Uterus (tissue), 4 donors: ENCODE results near the gene PIAS1. TPM values are rescaled to one million over a fixed set of nuclear protein-coding genes. Genes with fewer than 3 reads are reported as not detected.

Source experiments
- DNase-seq, 2 donors: peaks; one replicate each; pipeline ENCODE4 v3.0.0-alpha.2; 2019 to 2020
- H3K27ac ChIP-seq, 2 donors: fragments of 200-600 bp; sonication (generic); 1 replicate in 1 of 2; 2 replicates in 1 of 2; pipeline ENCODE4 v1.5.1; 2016 to 2018
- H3K27me3 ChIP-seq, 2 donors: fragments of 200-600 bp; sonication (generic); one replicate each; pipeline ENCODE4 v1.5.1; 2018 to 2019; ENCODE audit warnings: control low read depth in 1 of 2
- H3K36me3 ChIP-seq, 2 donors: fragments of 200-600 bp; sonication (generic); one replicate each; pipeline ENCODE4 v1.5.1; 2019; ENCODE audit warnings: control low read depth in 1 of 2
- H3K4me1 ChIP-seq, 2 donors: fragments of 200-600 bp; sonication (generic); one replicate each; pipeline ENCODE4 v1.5.1; 2018 to 2019; ENCODE audit warnings: control low read depth in 1 of 2
- H3K4me3 ChIP-seq, 2 donors: fragments of 200-600 bp; sonication (generic); 1 replicate in 1 of 2; 2 replicates in 1 of 2; pipeline ENCODE4 v1.5.1; 2018 to 2019; ENCODE audit warnings: mild to moderate bottlenecking in 1 of 2
- H3K9me3 ChIP-seq, 2 donors: fragments of 200-600 bp; sonication (generic); one replicate each; pipeline ENCODE4 v1.5.1; 2019; ENCODE audit warnings: control low read depth in 1 of 2
- CTCF ChIP-seq, 4 experiments: fragments of 200-600 bp in 2 of 4; fragments of 450-650 bp in 2 of 4; sonication (generic) in 2 of 4; IDR thresholded peaks; one replicate each; pipeline ENCODE4 v1.5.1; 2016 to 2019; ENCODE audit warnings: antibody characterized with exemption in 4 of 4, mild to moderate bottlenecking in 2 of 4, moderate library complexity in 1 of 4
- POLR2A ChIP-seq, 2 donors: fragments of 450-650 bp; IDR thresholded peaks; one replicate each; pipeline ENCODE4 v1.6.1; 2016; ENCODE audit warnings: antibody characterized with exemption in 2 of 2, mild to moderate bottlenecking in 1 of 2, moderate library complexity in 1 of 2
- intact Hi-C: fragments of 100-400 bp; cut with DNase I; formaldehyde crosslinking; loops from one replicate; pipeline ENCODE4 v1.15.1; 2023; ENCODE audit warnings: low total_unique reads
- total RNA-seq, 4 donors: library from RNA; depleted of rRNA in 3 of 4; stranded (reverse); fragments of >200 nt in 3 of 4; gene quantifications; one replicate each; pipeline versions ENCODE4 v1.1.0 to v1.2.4, GENCODE V29; 2014 to 2023
- donor health status: DM: yes; HTN: yes; CAD: no.

Gene PIAS1
- total RNA-seq, 4 donors from 2014 or later: 19.1 to 171 (median 95.9) TPM

DNA sequence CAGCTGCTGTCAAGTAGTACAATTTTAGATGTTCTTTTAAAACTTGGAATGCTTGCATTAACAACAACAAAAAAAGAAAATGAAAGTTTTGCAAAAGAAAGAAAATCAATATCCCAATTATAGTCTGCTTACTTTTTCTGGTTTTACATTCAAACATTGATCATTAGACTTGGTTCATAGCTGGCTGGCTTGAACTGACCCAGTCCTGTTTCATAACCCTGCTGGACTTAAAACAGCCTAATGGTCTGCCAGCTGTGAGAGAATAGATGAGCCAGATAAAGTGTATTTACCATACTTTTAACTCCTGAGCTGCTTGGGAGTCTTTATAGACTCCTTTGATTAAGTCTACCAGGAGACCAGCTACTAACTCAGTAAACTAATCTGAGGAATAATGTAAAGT, 59.2 kb downstream of the PIAS1 start:
- H3K27ac ChIP-seq: peak overlapping the region; percentile 45 to 67
- H3K27me3 ChIP-seq: no peaks in the 10 kb centered on the region
- TF ChIP-seq CTCF (IDR thresholded peaks at IDR 0.05): no peak
- no peak for TF ChIP-seq POLR2A (IDR thresholded peaks at IDR 0.05)
- H3K4me3 ChIP-seq: no peak overlapping the region
- H3K36me3 ChIP-seq: no peaks in the 10 kb centered on the region
- DNase-seq: no peak
- peaks cover 0 to 14% of the 10 kb centered on the region in 2 donors for H3K4me1 ChIP-seq
- intact Hi-C loops: no loop called here
- H3K9me3 ChIP-seq: no peaks in the 10 kb centered on the region

- H3K4me1 ChIP-seq: peaks cover 0 to 14% of the 10 kb centered on the region in 2 donors
- no peak for TF ChIP-seq CTCF (IDR thresholded peaks at IDR 0.05)
- no peak for TF ChIP-seq POLR2A (IDR thresholded peaks at IDR 0.05)
Measured at GRCh38 chr15:68113751-68114150, 59.6 kb downstream of the PIAS1 start.

DNA sequence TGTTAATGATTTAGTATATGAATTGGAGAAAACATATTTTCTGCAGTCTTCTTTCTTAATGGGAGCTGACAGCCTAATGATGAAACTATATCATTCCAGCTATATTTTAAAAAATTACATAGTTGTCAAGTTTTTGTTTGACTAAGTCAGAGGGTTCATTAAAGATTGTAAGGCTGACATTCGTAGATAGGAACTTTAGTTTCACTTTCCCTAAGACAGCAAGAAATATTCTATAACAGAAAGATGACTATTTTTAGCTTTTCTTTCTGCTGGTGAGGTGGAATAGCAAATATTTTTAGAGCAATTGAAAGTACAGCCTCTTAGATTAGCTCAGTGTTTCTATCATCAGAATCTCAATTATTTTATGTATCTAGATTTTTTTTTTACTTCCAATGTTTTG, 60.2 kb downstream of the PIAS1 start:
- Histone ChIP-seq H3K4me3 (peak overlapping the region in 1 of 2 donors; percentile 21), H3K27ac (peak overlapping the region; percentile 45 to 67)

More at GRCh38 chr15:68113751-68114150, 59.6 kb downstream of the PIAS1 start:
- no peak for DNase-seq
- Histone ChIP-seq H3K36me3 (no peaks in the 10 kb centered on the region), H3K27me3 (no peaks in the 10 kb centered on the region), H3K27ac (peak overlapping the region; percentile 45 to 67), H3K4me3 (peak overlapping the region in 1 of 2 donors; percentile 21), H3K9me3 (no peaks in the 10 kb centered on the region)
- intact Hi-C loops: no loop called here

GRCh38 chr15:68114840-68115239, 60.7 kb downstream of the PIAS1 start:
- intact Hi-C loops: no loop called here
- no peak for DNase-seq
- H3K27ac ChIP-seq: peak overlapping the region; percentile 45 to 67
- peak overlapping the region in 1 of 2 donors; percentile 21 for H3K4me3 ChIP-seq
- H3K27me3 ChIP-seq: no peaks in the 10 kb centered on the region
- peaks cover 0 to 14% of the 10 kb centered on the region in 2 donors for H3K4me1 ChIP-seq
- TF ChIP-seq CTCF (IDR thresholded peaks at IDR 0.05) (no peak), POLR2A (IDR thresholded peaks at IDR 0.05) (no peak)
- H3K9me3 ChIP-seq: no peaks in the 10 kb centered on the region
- H3K36me3 ChIP-seq: no peaks in the 10 kb centered on the region

More for the DNA sequence above, 60.2 kb downstream of the PIAS1 start:
- H3K4me1 ChIP-seq: peaks cover 0 to 14% of the 10 kb centered on the region in 2 donors
- no peaks in the 10 kb centered on the region for H3K27me3 ChIP-seq
- no peak for TF ChIP-seq POLR2A (IDR thresholded peaks at IDR 0.05)
- TF ChIP-seq CTCF (IDR thresholded peaks at IDR 0.05): no peak
- no peaks in the 10 kb centered on the region for H3K36me3 ChIP-seq
- intact Hi-C loops: no loop called here
- H3K9me3 ChIP-seq: no peaks in the 10 kb centered on the region
- DNase-seq: no peak

DNA sequence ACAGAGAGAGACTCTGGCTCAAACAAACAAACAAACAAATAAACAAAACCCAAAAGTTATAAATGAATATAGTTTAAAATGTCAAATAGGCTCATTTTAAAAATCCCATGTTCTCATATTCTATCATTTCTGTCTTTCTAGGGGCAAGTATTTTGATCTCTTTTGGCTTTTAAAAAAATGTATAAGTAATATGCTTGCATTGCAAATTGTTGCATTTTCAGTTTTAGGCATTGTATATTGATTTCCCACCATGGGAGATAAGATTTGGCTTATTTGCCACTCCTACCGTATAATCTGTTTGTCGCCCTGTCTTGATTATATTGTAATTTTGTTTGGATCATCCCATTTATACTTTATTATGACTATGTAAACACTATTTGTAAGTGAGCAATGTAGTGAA, 70.6 kb downstream of the PIAS1 start:
- no peak overlapping the region for H3K27ac ChIP-seq
- no peaks in the 10 kb centered on the region for H3K9me3 ChIP-seq
- peaks cover 0 to 4% of the 10 kb centered on the region in 2 donors for H3K4me1 ChIP-seq
- H3K4me3 ChIP-seq: no peak overlapping the region
- DNase-seq: no peak
- no peaks in the 10 kb centered on the region for H3K27me3 ChIP-seq
- intact Hi-C loops: no loop called here
- no peaks in the 10 kb centered on the region for H3K36me3 ChIP-seq
- TF ChIP-seq CTCF (IDR thresholded peaks at IDR 0.05) (no peak), POLR2A (IDR thresholded peaks at IDR 0.05) (no peak)
